HG03039 (cell line): ENCODE results near the gene LHPP.
A peak's percentile ranks its signal among the peaks of the same experiment; 100 is the strongest.

Experiments
- ATAC-seq: cut with Tn5 transposase; IDR thresholded peaks from one replicate; pipeline ENCODE4 v1.9.1; 2021; ENCODE audit warnings: mild to moderate bottlenecking, moderate library complexity; ENCODE audit not compliant: unreplicated experiment

Gene LHPP

GRCh38 chr10:124640538-124641231 lies 179.1 kb downstream of the LHPP start:
- ATAC-seq, result peak; percentile 43

GRCh38 chr10:124641282-124642087 lies 179.9 kb downstream of the LHPP start:
- peak; percentile 47 for ATAC-seq

- no peak for ATAC-seq
These were observed 180.6 kb downstream of the LHPP start for GRCh38 chr10:124642088-124642710.

- no peak for ATAC-seq
These were observed 181.8 kb downstream of the LHPP start for GRCh38 chr10:124643330-124644009.

GRCh38 chr10:124644236-124644635 lies 182.6 kb downstream of the LHPP start:
- ATAC-seq, result no peak

- ATAC-seq, result no peak
These were observed 183.3 kb downstream of the LHPP start for GRCh38 chr10:124644771-124645415.

GRCh38 chr10:124645467-124646095 lies 184.0 kb downstream of the LHPP start:
- no peak for ATAC-seq

- no peak for ATAC-seq
These were observed 185.1 kb downstream of the LHPP start for GRCh38 chr10:124646483-124647352.

- no peak for ATAC-seq
These were observed 186.0 kb downstream of the LHPP start for GRCh38 chr10:124647421-124648130.

- no peak for ATAC-seq
These were observed 186.5 kb downstream of the LHPP start for GRCh38 chr10:124648131-124648475.

GRCh38 chr10:124648738-124649137 lies 187.1 kb downstream of the LHPP start:
- ATAC-seq, result no peak

- no peak for ATAC-seq
These were observed 187.6 kb downstream of the LHPP start for GRCh38 chr10:124649214-124649613.

GRCh38 chr10:124650263-124650662 lies 188.6 kb downstream of the LHPP start:
- ATAC-seq, result no peak

- ATAC-seq, result no peak
These were observed 189.3 kb downstream of the LHPP start for GRCh38 chr10:124650820-124651401.

- no peak for ATAC-seq
These were observed 189.8 kb downstream of the LHPP start for GRCh38 chr10:124651402-124651891.

GRCh38 chr10:124652200-124652599 lies 190.6 kb downstream of the LHPP start:
- no peak for ATAC-seq

GRCh38 chr10:124652701-124653100 lies 191.1 kb downstream of the LHPP start:
- no peak for ATAC-seq

- no peak for ATAC-seq
These were observed 191.7 kb downstream of the LHPP start for GRCh38 chr10:124653311-124653710.
